ENCODE results near the gene GTPBP6.

GTPBP6 gene

GRCh38 chrX:318739-319578 lies at the start of gene GTPBP6:
GTPBP6 (minus strand) TSS chrX:318796; CDS start chrX:318787, 9 bp downstream.
- no peak for DNase-seq

GRCh38 chrX:367866-368265 lies 49.3 kb upstream of the GTPBP6 start:
- no peak for DNase-seq

GRCh38 chrX:367349-367748 lies 48.8 kb upstream of the GTPBP6 start:
- no peak for DNase-seq

GRCh38 chrX:363621-364375 lies 45.2 kb upstream of the GTPBP6 start:
- no peak for DNase-seq

- no peak for DNase-seq
These were observed 44.5 kb upstream of the GTPBP6 start for GRCh38 chrX:362937-363620.

GRCh38 chrX:362351-362750 lies 43.8 kb upstream of the GTPBP6 start:
- no peak for DNase-seq

GRCh38 chrX:361231-362145 lies 42.9 kb upstream of the GTPBP6 start:
- DNase-seq: no peak

GRCh38 chrX:360496-361150 lies 42.0 kb upstream of the GTPBP6 start:
- no peak for DNase-seq

GRCh38 chrX:358651-359143 lies 40.1 kb upstream of the GTPBP6 start:
- DNase-seq: no peak

- DNase-seq: no peak
These were observed 39.3 kb upstream of the GTPBP6 start for GRCh38 chrX:357693-358471.

- DNase-seq: no peak
These were observed 38.6 kb upstream of the GTPBP6 start for GRCh38 chrX:357035-357692.

GRCh38 chrX:356385-357034 lies 37.9 kb upstream of the GTPBP6 start:
- no peak for DNase-seq

- no peak for DNase-seq
These were observed 36.9 kb upstream of the GTPBP6 start for GRCh38 chrX:355329-356050.

GRCh38 chrX:353566-354535 lies 35.3 kb upstream of the GTPBP6 start:
- no peak for DNase-seq

GRCh38 chrX:352582-353314 lies 34.2 kb upstream of the GTPBP6 start:
- no peak for DNase-seq

- DNase-seq: no peak
These were observed 33.6 kb upstream of the GTPBP6 start for GRCh38 chrX:352181-352580.

- DNase-seq: no peak
These were observed 33.1 kb upstream of the GTPBP6 start for GRCh38 chrX:351736-352135.
